ENCODE results near the gene NAT10. TPM values are rescaled to one million over a fixed set of nuclear protein-coding genes. Genes with fewer than 3 reads are reported as not detected.

The NAT10 gene
- total RNA-seq, 4 donors from 2014 or later: 17.7 to 33.6 (median 24.3) TPM

- TF ChIP-seq CTCF (IDR thresholded peaks at IDR 0.05; ENCODE audit: low read depth): no peak
Observed at GRCh38 chr11:34157163-34157562, 51.7 kb downstream of the NAT10 start.

- no peak for TF ChIP-seq CTCF (IDR thresholded peaks at IDR 0.05; ENCODE audit: low read depth)
Observed at GRCh38 chr11:34158661-34159060, 53.2 kb downstream of the NAT10 start.

- TF ChIP-seq CTCF (IDR thresholded peaks at IDR 0.05; ENCODE audit: low read depth): no peak
Observed at GRCh38 chr11:34160049-34160721, 54.8 kb downstream of the NAT10 start.

GRCh38 chr11:34160791-34161190, 55.4 kb downstream of the NAT10 start:
- no peak for TF ChIP-seq CTCF (IDR thresholded peaks at IDR 0.05; ENCODE audit: low read depth)

GRCh38 chr11:34161361-34161760, 55.9 kb downstream of the NAT10 start:
- TF ChIP-seq CTCF (IDR thresholded peaks at IDR 0.05; ENCODE audit: low read depth): no peak

GRCh38 chr11:34161812-34162492, 56.5 kb downstream of the NAT10 start:
- TF ChIP-seq CTCF (IDR thresholded peaks at IDR 0.05; ENCODE audit: low read depth): no peak

GRCh38 chr11:34162493-34162820, 57.0 kb downstream of the NAT10 start:
- TF ChIP-seq CTCF (IDR thresholded peaks at IDR 0.05; ENCODE audit: low read depth): no peak
